HG03457 (cell line): ENCODE measurements around the gene DHDH.
A peak's percentile ranks its signal among the peaks of the same experiment; 100 is the strongest.

Source experiments
- ATAC-seq: cut with Tn5 transposase; IDR thresholded peaks from one replicate; pipeline ENCODE4 v1.9.1; 2021; ENCODE audit warnings: moderate number of reproducible peaks; ENCODE audit not compliant: unreplicated experiment

Gene DHDH

DNA sequence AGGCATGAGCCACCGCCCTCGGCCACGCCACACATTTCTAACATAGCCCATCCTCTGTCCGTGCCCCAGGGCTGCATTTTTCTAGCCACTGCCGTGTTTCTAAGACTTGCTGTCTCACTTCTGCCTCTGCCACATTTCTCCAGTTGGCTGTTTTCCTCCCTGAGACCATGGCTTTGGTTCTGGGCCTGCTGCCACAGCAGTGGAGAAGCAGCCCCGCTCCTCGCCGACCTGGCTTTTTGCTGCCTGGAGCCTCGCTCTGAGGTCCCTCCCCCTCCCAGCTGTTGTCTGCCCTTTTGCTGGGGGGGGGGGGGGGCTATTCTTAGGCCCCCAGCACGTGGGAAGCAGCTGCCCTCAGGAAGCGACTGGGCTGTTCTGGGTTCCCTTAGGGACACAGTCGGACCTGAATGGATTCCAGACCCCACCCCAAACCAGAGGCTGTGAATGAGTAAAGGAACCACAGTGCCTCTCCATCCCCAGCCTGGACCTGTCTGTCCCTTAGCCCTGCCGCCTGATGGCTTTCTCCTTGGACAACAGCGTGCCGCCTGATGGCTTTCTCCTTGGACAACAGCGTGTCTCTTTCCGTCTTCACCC, 56.3 kb downstream of the DHDH start:
- ATAC-seq, result no peak

GRCh38 chr19:48990400-48990799, 56.9 kb downstream of the DHDH start:
- no peak for ATAC-seq

- no peak for ATAC-seq
These were observed 57.6 kb downstream of the DHDH start for GRCh38 chr19:48991011-48991609.

GRCh38 chr19:48991873-48992580, 58.5 kb downstream of the DHDH start:
- no peak for ATAC-seq

GRCh38 chr19:48992581-48993174, 59.2 kb downstream of the DHDH start:
- ATAC-seq, result no peak

DNA sequence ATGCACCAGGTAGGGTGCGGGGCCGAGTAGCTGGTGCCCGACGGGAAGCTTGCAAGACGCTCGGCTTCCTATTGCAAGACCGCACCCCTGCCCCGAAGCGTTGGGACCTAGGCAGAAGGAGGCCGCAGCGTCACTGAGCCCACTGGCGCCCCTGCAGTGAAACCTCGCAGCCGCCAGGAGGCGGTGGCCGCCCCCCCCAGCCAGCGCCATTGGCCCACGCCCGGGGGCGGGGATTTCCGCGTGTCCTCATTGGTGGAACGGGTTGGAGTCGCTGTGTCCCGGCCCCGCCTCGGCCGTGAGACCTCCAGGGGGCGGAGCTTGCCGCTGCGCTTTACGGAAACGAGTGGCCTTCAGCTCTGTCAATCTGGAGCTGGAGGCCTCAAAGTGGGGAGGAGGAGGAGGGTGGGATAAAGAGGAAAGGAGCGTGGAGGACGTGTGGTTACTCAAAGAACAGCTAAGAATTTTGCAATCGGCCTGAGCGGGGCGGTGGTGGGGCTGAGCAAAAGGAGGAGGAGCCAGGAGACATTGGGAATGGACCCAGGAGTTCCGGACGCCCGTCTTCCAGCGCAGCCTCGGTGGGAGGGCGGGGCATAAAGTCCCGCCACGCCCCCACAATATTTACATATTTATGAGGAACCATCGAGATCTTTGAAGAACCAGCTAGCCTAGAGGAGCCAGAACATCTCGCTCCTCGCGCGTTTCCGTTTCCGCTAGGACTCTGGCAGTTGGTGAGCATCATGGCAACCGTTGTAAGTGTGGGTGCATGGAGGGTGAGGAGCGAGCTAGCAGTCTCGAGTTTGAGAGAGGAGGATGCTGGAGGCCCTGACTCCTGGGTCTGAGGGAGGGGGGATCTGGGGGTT, 59.9 kb downstream of the DHDH start, which contains the start of the genes GYS1 and RUVBL2:
GYS1 (minus strand) TSS at position 135 of the 860 bp plus-strand sequence. CDS start 197 bp downstream, outside the sequence.
RUVBL2 (plus strand) TSS at position 713 of the 860 bp plus-strand sequence; CDS start at position 738, 25 bp downstream.
- ATAC-seq, result peak; percentile 68

DNA sequence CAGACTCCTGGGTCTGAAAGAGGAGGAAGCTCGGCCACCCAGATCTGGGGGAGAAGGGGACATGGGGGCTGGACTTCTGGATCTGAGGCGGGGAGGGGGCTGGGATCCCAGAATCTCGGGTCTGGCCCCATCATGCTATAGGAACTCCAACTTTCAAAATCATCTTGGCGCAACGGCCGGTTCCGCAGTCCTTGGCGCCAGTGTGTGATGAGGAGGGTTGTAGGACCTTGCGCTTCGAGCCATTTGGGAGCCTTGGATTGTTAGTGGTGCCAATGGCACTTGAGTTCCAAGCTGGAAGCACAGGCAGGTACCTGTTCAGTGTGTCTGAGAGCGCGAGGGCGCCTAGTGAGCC, 60.5 kb downstream of the DHDH start:
- ATAC-seq, result no peak
